ENCODE measurements around the gene JAG1.
"Not testable (repeated sequence)": the region's sequence is repeated elsewhere in the genome, so short reads cannot be mapped to it uniquely, and the experiment has no call there.

Gene JAG1

GRCh38 chr20:10635476-10636208, 38.2 kb downstream of the JAG1 start:
- DNase-seq = no peak

- DNase-seq = no peak
These were observed 39.0 kb downstream of the JAG1 start for GRCh38 chr20:10634683-10635411.

DNA sequence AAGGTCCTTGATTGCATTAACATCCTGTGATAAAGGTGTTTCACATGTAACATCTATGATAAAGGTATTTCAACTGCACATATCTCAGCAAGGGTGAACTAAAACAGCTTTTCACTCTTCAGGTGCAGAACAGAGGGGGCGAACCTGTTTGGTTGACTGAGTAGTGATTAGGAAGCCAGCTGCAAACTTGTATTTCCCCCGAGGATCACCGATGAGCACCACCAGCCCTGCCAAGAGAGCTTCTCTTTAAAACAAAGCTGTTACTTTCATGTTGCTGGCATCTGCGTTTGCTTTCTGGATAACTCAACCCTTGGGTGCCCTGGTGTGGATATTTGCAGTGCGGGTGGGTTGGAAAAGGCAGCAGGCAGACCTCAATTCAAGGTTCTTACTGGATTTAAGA, 39.6 kb downstream of the JAG1 start:
- no peak for DNase-seq

DNA sequence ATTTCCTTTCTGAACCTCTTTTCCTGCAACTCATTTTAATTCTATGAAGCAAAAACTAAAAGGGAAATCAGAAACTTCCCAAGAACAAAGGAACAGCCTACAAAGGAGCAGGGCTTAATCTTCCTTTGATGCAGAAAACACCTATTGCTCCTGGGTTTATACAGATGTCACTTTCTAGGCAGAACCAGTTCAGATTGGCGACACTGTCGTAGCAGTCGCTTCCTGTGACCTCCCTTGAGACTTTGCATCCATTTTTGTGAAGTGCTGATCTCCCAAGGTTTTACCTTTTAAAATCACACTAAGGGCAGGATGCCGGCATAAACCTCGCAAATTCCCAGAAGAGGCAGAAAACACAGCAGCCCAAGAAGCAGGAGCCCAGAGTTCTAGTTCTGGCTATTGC, 40.1 kb downstream of the JAG1 start:
- DNase-seq = no peak

DNA sequence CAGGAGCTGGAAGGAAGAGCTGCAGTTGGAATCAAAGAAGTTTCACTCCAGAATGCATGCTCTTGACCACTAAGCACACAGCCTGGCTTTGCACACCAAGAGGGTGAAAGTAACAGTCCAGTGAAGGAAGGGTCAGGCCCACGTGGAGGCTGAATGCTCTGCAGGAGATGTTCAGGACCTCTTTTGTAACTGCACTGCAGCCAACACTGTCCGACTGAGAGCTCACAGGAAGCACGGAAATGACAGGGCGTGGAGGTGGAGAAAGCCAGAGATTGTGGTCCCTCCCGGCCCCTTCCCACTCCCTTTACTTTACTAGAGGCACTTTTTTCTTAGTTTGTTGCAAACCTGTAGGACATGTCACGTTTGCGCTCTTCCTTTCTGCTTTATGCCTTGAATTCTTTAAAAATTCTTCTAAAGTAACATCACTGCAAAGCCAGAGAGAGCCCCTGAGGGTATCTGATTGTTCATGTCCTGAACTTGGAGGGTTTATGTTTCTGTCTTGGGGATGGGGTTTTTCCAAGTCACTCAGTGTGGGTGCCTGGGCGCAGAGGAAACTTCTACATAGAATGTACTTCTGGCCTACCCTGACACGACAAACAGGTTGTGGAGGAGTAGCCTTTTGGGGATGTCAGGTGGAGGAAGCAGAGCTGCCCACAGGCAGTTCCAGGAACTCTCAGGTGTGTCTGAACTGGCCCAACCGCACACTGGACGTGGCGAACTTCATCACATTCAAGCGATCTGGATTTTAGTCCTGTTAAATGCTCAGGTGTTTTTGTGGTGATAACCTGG, 40.9 kb downstream of the JAG1 start:
- DNase-seq = no peak

DNA sequence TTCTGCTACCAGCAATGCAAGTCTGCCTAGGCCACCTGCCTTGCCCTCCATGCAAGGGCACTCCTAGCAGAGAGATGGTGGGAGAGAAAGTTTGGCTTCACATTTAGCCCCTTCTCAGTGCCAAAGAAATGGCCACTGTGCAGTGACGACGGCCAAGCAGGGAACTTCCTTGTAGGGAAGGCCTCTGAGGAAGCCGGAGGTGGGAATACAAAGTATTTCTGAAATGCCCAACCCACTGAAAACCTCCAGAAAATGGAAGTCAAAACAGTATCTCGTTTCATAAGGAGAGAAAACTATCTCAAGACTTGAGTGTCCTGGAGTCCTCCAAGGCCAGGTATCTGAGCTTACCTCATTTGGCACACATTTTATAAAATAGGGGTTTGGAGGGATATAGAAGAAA, 42.7 kb downstream of the JAG1 start:
- DNase-seq = no peak

DNA sequence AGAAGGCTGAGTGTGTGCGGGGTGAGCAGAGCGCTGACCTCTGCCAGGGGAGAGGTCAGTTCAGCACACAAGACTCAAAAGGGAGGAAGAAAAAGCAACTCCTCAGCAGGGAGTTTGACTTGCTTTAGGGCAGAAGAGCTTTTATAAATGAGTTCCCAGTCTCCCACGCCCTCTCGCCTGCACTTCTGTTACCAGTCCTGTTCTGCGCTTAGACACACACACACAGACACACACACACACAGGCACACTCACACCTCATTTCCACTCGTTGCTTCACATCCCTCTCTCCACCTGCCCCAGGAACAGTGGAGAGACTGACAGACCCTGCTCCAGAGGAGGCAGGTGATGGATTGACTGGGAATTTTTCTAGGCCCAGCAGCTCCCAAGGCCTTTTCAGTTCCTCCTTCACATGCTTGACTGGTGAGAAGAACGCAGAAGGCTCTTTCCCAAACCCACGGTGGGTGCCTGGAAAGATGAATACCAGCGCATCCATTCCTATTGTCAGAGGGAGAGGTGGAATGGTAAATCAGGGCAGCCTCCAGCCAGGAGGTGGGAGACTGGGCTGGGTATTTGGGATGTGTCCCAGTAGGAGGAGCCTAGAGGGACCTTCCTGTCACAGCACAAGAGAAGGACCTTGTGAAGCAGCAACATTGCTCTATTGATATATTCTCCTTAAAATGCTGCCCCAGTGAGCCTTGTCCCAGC, 43.7 kb downstream of the JAG1 start:
- DNase-seq = no peak

- no peak for DNase-seq
These were observed 46.9 kb downstream of the JAG1 start for GRCh38 chr20:10626896-10627295.

DNA sequence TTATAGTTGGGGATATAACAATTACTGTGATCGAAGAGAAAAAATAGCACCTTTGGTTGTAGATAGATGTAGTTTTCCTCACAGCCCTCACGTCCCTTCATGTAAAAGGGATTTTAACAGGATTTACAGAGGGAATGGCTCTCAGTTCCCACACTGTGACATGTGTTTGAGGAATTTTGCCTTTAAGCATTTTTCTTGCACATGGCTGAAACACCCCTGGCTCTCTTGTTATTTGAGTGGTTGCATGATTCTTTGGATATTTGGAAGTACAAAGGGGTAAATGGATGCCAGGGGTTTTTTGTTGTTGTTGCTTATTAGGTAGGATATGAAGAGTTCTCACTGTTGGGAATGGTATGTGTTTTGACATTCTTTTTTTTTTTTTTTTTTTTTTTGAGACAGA, 48.2 kb downstream of the JAG1 start:
- no peak for DNase-seq

- no peak for DNase-seq
These were observed 51.0 kb downstream of the JAG1 start for GRCh38 chr20:10622657-10623418.

- no peak for DNase-seq
These were observed 52.6 kb downstream of the JAG1 start for GRCh38 chr20:10621149-10621548.

DNA sequence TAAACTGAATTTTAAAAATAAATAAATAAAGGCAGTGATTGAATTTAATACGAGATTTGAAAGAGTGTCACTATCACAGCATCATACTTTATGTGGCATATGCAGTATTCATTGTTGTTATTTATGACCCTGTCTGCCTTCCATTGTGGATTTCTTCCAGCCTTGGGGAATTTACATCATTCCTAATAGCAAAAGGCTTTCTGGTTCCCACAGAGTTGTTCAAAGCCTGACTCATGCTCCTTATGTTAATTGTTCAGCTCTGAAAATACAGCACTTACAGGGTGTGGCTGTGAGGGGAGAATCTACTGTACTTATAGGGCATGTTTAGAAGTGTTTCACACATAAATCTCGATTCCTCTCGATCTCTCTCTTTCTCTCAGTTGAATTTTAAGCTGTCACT, 54.4 kb downstream of the JAG1 start:
- DNase-seq = no peak

DNA sequence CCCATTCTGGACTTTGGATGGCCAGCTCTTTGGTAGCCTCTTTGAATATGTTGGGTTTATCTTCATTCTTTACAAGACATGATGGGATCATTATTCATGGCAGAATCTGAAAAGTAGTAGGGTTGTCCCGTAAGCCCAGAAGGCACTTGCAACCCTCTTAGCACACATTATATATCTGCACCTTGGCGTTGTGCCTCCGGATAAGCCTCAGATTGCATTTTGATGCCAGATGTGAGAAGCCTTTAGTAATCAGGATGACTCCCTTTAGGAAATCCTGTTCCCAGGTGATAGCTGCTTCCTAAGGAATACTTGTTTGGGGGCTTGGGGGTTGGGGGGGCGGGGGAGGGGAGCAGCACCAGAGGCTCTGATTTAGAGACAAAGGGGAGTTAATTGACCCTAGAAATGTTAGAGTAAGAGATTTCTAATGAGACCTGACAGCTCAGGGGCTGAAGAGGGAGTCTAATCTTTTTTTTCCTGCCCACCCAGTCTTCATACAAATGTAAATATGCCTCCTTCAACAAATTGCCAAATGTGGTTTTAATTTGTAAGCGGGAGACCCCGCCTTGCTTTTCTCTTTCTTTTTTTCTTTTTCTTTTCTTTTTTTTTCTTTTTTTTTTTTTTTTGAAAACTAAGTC, 55.1 kb downstream of the JAG1 start:
- no peak for DNase-seq

DNA sequence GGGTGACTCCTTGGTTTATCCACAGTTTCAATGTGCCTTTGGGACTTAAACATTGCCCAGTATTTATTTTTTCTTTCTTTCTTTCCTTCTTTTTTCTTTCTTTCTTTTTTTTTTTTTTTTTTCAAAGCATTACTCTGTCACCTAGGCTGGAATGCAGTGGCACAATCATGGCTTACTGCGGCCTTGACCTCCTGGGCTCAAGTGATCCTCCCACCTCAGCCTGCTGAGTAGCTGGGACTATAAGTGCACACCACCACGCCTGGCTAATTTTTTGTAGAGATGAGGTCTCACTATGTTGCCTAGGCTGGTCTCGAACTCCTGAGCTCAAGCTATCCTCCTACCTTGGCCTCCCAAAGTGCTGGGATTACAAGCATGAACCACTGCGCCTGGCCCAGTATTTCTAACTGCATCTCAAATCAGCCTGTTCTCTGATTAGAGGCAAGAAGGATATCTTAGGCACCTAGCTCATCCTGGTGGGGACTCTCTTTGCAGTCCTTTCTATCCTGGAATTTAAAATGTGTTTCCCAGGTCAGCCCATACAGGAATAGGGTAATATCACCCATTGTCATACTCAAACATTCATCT, 56.2 kb downstream of the JAG1 start:
- not testable (repeated sequence) for DNase-seq

- no peak for DNase-seq
These were observed 57.6 kb downstream of the JAG1 start for GRCh38 chr20:10616212-10616611.

DNA sequence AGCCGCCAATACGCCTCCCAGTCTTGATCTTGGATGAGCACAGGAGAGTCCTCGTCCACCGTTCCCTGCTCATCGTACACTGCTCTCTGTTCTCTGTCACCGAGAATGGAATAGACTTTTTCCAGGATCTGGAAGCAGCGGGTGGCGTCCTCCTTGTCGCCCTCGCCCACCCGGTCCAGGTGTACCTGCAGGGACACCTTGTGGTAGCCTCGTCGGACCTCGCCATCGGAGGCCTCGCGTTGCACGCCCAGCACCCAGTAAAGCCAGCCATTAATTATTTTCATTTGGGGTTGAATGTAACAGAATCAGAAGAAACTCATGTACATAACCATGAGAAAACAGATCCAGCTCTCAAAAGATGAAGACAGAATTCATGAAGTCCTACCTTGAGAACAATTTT, 59.9 kb downstream of the JAG1 start:
- DNase-seq = no peak

DNA sequence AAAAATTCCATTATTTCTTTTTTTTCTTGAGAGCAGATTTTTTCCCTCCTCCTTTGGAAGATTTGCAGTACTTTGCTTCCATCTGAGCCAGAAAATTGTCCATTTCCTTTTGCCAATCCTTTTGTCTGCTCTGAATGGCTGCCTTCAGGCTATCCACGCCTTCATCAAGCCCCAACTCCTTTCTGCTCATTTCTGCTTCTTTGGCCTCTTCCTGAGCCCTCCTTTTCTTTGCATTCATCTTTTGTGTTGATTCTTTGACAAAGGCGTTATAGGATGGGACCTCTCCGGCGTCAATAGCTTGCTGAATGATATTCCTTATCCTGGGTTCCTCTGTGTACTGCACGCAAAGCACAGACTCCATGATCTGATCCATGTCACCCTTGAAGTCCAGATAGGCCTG, 60.4 kb downstream of the JAG1 start:
- DNase-seq = not testable (repeated sequence)

DNA sequence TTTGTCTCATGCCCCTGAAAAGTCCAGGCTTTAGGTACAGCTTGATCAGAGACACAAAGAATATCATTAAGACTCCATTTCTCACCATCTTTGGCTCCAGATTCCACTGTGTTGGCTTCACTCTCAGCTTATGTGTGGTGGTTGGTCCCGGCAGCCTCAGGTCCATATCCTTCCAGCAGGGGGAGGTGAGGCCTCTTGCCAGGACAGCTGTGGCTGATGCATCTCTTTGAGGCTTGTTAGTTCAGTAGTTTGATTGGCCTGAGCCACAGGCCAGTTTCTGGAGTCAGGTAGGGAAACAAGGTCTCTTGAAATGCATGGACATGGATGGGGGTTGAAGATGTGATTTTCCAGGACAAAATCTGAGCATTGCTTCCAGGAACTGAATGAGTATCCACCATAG, 62.4 kb downstream of the JAG1 start:
- DNase-seq = no peak

GRCh38 chr20:10610251-10610650, 63.5 kb downstream of the JAG1 start:
- no peak for DNase-seq

DNA sequence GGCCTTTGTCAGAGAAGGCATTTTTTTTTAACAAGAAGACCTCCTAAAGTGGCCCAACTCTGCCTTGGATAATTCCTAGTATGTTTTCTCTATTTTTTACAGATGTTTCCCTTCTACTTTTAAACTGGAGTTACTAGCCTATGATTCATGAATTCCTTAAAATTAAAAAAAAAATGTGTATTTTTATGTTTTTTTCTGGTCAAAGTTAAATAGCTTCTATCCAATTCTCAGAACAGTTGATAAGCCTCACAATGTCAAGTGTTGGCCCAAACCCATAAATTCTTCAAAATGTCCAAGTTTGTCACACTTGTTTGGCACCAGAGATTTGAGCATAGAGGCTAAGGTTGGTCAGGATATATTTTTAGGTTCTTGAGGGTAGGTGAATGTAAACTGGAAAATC, 64.0 kb downstream of the JAG1 start:
- no peak for DNase-seq

DNA sequence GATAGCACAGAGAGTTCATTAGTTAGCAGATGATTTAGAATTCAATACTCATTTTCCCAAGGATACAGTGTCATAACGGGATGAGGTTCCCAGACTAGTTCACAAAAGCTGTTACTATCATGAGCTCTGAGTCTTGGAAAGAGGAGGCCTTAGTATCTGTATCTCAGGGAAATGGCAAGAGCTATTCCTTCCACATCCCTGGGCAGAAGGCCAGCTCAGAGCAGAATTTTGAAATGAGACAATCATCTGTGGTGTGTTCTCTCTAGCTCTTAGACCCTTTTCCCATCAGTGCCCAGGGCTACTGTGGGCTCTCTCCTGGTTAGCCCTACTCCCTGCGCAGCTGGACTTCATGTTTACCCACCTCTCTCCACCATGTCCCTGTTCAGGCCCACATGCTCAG, 64.5 kb downstream of the JAG1 start:
- no peak for DNase-seq

All from activated effector memory CD4-positive, alpha-beta T cell treated with Interleukin-2 at 50 U/mL for 16 hours (primary cell).